ENCODE data around the gene GUF1.

Gene GUF1

GRCh38 chr4:44740201-44740600, 62.0 kb downstream of the GUF1 start:
- TF ChIP-seq CTCF (IDR thresholded peaks at IDR 0.05; ENCODE audit: low read length, missing control alignments) = no peak
- DNase-seq (ENCODE audit: low read depth) = peak; percentile 4
- no peak overlapping the region for H3K4me3 ChIP-seq (replicated peaks; ENCODE audit: low read depth, low read length)

Data from fibroblast of pulmonary artery (primary cell).